ENCODE data around the gene TMEM223. TPM values are rescaled to one million over a fixed set of nuclear protein-coding genes. Genes with fewer than 3 reads are reported as not detected.

TMEM223 gene
- polyA plus RNA-seq, 1 donor from 2014 or later: 16.5 TPM

GRCh38 chr11:62753736-62754603 is 37.8 kb downstream of the TMEM223 start, which contains the start of gene ZBTB3:
Gene ZBTB3, minus strand, starts transcription at chr11:62754160. Its CDS starts 496 bp downstream, at chr11:62753664.
- H3K27ac ChIP-seq (ENCODE audit: low read length): peak within 1 kb of the TSS; percentile 95

More at GRCh38 chr11:62753736-62754603, 37.8 kb downstream of the TMEM223 start, which contains the start of gene ZBTB3:
- Histone ChIP-seq H4K20me1 (ENCODE audit: insufficient read depth) (no peaks in the 10 kb centered on the region), H3F3A (ENCODE audit: insufficient read depth, low read length, poor library complexity, severe bottlenecking) (no peaks in the 10 kb centered on the region), H3K4me3 (ENCODE audit: low read length) (peak within 1 kb of the TSS; percentile 74), H3K9ac (ENCODE audit: low read length) (peak within 1 kb of the TSS; percentile 92), H3K9me3 (ENCODE audit: low read length) (no peaks in the 10 kb centered on the region), H3K36me3 (ENCODE audit: insufficient read depth, low read length) (no peaks in the 10 kb centered on the region), H3K27me3 (ENCODE audit: insufficient read depth, low read depth, low read length) (no peaks in the 10 kb centered on the region), H3K79me2 (replicated peaks; ENCODE audit: insufficient read depth, low read length) (peaks cover 5% of the 10 kb centered on the region), H3K4me2 (ENCODE audit: low read length) (no peak within 1 kb of the TSS), H3K9me2 (ENCODE audit: insufficient read depth, low read length) (no peaks in the 10 kb centered on the region), H2AFZ (ENCODE audit: low read depth, low read length) (peak within 1 kb of the TSS; percentile 96)
- TF ChIP-seq CTCF (IDR thresholded peaks at IDR 0.05; ENCODE audit: poor library complexity, severe bottlenecking) (peak; percentile 39), SMC3 (conservative IDR thresholded peaks at IDR 0.05; ENCODE audit: poor library complexity) (peak; percentile 24), POLR2AphosphoS5 (IDR thresholded peaks at IDR 0.05) (peak; percentile 90), REST (IDR thresholded peaks at IDR 0.05; ENCODE audit: borderline replicate concordance) (peak; percentile 77), EZH2 (IDR thresholded peaks at IDR 0.05; ENCODE audit: borderline replicate concordance, insufficient read depth, low read length, poor library complexity, severe bottlenecking) (no peak), MXI1 (conservative IDR thresholded peaks at IDR 0.05; ENCODE audit: poor library complexity, severe bottlenecking) (peak; percentile 73), EP300 (conservative IDR thresholded peaks at IDR 0.05; ENCODE audit: poor library complexity, severe bottlenecking) (no peak)

Measured in neural cell (in vitro differentiated cells).